ENCODE data around the gene ITPR1.

DNA sequence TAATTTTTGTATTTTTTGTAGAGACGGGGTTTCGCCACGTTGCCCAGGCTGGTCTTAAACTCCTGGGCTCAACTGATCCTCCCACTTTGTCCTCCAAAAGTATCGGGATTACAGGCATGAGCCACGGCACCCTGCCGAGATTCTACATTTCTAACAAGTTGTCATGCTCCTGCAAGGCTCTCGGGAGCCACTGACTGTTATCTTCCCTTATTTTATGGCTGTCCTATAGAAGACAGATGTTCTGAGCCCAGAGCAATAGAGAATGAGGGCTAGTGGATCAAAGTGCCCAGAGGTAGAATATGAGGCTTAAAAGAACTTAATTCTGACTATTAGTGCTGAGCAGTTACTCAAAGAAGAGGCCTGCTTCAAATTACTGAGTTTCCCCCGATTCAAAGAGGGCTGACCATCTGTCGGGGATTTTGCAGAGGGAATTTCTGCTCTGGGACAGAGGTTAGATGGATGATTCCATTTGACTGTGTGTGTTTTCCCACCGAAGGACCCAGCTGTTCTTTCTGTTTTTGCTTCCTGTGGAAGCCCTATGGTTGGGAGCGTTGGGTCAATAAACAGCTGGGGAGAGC, 39.5 kb downstream of the ITPR1 start:
- TF ChIP-seq, protein P1, sequence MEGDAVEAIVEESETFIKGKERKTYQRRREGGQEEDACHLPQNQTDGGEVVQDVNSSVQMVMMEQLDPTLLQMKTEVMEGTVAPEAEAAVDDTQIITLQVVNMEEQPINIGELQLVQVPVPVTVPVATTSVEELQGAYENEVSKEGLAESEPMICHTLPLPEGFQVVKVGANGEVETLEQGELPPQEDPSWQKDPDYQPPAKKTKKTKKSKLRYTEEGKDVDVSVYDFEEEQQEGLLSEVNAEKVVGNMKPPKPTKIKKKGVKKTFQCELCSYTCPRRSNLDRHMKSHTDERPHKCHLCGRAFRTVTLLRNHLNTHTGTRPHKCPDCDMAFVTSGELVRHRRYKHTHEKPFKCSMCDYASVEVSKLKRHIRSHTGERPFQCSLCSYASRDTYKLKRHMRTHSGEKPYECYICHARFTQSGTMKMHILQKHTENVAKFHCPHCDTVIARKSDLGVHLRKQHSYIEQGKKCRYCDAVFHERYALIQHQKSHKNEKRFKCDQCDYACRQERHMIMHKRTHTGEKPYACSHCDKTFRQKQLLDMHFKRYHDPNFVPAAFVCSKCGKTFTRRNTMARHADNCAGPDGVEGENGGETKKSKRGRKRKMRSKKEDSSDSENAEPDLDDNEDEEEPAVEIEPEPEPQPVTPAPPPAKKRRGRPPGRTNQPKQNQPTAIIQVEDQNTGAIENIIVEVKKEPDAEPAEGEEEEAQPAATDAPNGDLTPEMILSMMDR (IDR thresholded peaks at IDR 0.05): no peak
- TF ChIP-seq CHD4 (IDR thresholded peaks at IDR 0.05; ENCODE audit: borderline replicate concordance): no peak
- TF ChIP-seq TP53 (CRISPR knock-in tag; IDR thresholded peaks at IDR 0.05): no peak
- TF ChIP-seq, protein P2, sequence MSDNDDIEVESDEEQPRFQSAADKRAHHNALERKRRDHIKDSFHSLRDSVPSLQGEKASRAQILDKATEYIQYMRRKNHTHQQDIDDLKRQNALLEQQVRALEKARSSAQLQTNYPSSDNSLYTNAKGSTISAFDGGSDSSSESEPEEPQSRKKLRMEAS (IDR thresholded peaks at IDR 0.05): no peak
- TF ChIP-seq, protein P3, sequence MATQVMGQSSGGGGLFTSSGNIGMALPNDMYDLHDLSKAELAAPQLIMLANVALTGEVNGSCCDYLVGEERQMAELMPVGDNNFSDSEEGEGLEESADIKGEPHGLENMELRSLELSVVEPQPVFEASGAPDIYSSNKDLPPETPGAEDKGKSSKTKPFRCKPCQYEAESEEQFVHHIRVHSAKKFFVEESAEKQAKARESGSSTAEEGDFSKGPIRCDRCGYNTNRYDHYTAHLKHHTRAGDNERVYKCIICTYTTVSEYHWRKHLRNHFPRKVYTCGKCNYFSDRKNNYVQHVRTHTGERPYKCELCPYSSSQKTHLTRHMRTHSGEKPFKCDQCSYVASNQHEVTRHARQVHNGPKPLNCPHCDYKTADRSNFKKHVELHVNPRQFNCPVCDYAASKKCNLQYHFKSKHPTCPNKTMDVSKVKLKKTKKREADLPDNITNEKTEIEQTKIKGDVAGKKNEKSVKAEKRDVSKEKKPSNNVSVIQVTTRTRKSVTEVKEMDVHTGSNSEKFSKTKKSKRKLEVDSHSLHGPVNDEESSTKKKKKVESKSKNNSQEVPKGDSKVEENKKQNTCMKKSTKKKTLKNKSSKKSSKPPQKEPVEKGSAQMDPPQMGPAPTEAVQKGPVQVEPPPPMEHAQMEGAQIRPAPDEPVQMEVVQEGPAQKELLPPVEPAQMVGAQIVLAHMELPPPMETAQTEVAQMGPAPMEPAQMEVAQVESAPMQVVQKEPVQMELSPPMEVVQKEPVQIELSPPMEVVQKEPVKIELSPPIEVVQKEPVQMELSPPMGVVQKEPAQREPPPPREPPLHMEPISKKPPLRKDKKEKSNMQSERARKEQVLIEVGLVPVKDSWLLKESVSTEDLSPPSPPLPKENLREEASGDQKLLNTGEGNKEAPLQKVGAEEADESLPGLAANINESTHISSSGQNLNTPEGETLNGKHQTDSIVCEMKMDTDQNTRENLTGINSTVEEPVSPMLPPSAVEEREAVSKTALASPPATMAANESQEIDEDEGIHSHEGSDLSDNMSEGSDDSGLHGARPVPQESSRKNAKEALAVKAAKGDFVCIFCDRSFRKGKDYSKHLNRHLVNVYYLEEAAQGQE (IDR thresholded peaks at IDR 0.05): no peak
- no peak for TF ChIP-seq NPAS2 (CRISPR knock-in tag; IDR thresholded peaks at IDR 0.05; ENCODE audit: borderline replicate concordance)
- TF ChIP-seq GATA3 (IDR thresholded peaks at IDR 0.05; ENCODE audit: borderline replicate concordance): no peak
- TF ChIP-seq EP300 (IDR thresholded peaks at IDR 0.05): no peak
- no peak for TF ChIP-seq CBX8 (IDR thresholded peaks at IDR 0.05)
